ENCODE measurements around the gene KCNH6. TPM values are rescaled to one million over a fixed set of nuclear protein-coding genes. Genes with fewer than 3 reads are reported as not detected.

KCNH6 gene
- total RNA-seq, 1 experiment from 2014 or later: not detected

DNA sequence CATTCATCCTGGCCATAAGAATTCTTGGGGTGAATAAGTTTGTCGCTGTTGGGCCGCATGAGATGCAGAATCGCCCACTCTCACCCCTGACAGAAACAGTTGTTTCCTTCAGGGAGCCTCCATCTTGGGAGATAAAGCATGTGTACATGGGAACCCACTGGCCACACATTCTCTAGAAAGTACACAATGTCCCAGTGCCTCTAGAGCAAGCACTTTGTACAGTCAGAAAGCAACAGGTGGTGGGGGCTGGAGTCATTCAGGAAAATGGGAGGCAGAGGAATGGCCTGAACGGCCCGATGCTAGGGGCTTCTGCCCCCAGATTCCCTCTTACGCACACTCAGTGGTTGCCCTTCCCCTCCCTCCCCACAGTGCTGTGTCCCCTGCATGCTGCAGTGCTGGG is 30.2 kb upstream of the KCNH6 start:
- POLR2A ChIA-PET: no interaction called here
- Histone ChIP-seq H3K4me3 (ENCODE audit: low read depth, low read length) (no peak overlapping the region), H3K36me3 (ENCODE audit: control insufficient read depth, insufficient read depth, low read length) (no peaks in the 10 kb centered on the region), H3K4me1 (0 out of 2 replicates have a peak, but pooled peaks cover 7% of the 10 kb centered on the region), H3K27me3 (replicated peaks; ENCODE audit: control insufficient read depth, insufficient read depth, low read length) (no peaks in the 10 kb centered on the region; the same call in 1 of the 2 replicates), H3K9me3 (no peaks in the 10 kb centered on the region)
- Mint-ChIP-seq H3K27me3 (ENCODE audit: insufficient read depth, unreplicated experiment) (peaks cover 3% of the 10 kb centered on the region), H3K9me3 (ENCODE audit: unreplicated experiment) (no peaks in the 10 kb centered on the region), H3K4me3 (ENCODE audit: unreplicated experiment) (no peak overlapping the region), H3K4me1 (ENCODE audit: low read depth, unreplicated experiment) (no peaks in the 10 kb centered on the region), H3K27ac (ENCODE audit: unreplicated experiment) (no peak overlapping the region), H3K36me3 (ENCODE audit: insufficient read depth, unreplicated experiment) (no peaks in the 10 kb centered on the region)
- TF ChIP-seq CTCF (IDR thresholded peaks at IDR 0.05; ENCODE audit: insufficient read depth in 1 of 2, low read depth in 1 of 2, low read length in 1 of 2, severe bottlenecking in 1 of 2, unreplicated experiment in 1 of 2): no peak
- BruUV-seq (replicated peaks): no TSS peak
- no peak for DNase-seq
- CTCF ChIA-PET: no interaction called here
- intact Hi-C loops (cut with micrococcal nuclease; ENCODE audit: unreplicated experiment): no loop called here

GRCh38 chr17:63493411-63493810 is 29.7 kb upstream of the KCNH6 start:
- Mint-ChIP-seq H3K4me1 (ENCODE audit: low read depth, unreplicated experiment) (no peaks in the 10 kb centered on the region), H3K36me3 (ENCODE audit: insufficient read depth, unreplicated experiment) (no peaks in the 10 kb centered on the region), H3K4me3 (ENCODE audit: unreplicated experiment) (no peak overlapping the region), H3K27me3 (ENCODE audit: insufficient read depth, unreplicated experiment) (peaks cover 3% of the 10 kb centered on the region), H3K9me3 (ENCODE audit: unreplicated experiment) (no peaks in the 10 kb centered on the region), H3K27ac (ENCODE audit: unreplicated experiment) (no peak overlapping the region)
- POLR2A ChIA-PET: no interaction called here
- Histone ChIP-seq H3K4me1 (0 out of 2 replicates have a peak, but pooled peaks cover 7% of the 10 kb centered on the region), H3K27me3 (replicated peaks; ENCODE audit: control insufficient read depth, insufficient read depth, low read length) (no peaks in the 10 kb centered on the region; the same call in 1 of the 2 replicates), H3K4me3 (ENCODE audit: low read depth, low read length) (no peak overlapping the region), H3K9me3 (no peaks in the 10 kb centered on the region), H3K36me3 (ENCODE audit: control insufficient read depth, insufficient read depth, low read length) (no peaks in the 10 kb centered on the region)
- intact Hi-C loops (cut with micrococcal nuclease; ENCODE audit: unreplicated experiment): no loop called here
- no peak for DNase-seq
- CTCF ChIA-PET: no interaction called here
- no TSS peak for BruUV-seq (replicated peaks)
- TF ChIP-seq CTCF (IDR thresholded peaks at IDR 0.05; ENCODE audit: insufficient read depth in 1 of 2, low read depth in 1 of 2, low read length in 1 of 2, severe bottlenecking in 1 of 2, unreplicated experiment in 1 of 2): no peak

DNA sequence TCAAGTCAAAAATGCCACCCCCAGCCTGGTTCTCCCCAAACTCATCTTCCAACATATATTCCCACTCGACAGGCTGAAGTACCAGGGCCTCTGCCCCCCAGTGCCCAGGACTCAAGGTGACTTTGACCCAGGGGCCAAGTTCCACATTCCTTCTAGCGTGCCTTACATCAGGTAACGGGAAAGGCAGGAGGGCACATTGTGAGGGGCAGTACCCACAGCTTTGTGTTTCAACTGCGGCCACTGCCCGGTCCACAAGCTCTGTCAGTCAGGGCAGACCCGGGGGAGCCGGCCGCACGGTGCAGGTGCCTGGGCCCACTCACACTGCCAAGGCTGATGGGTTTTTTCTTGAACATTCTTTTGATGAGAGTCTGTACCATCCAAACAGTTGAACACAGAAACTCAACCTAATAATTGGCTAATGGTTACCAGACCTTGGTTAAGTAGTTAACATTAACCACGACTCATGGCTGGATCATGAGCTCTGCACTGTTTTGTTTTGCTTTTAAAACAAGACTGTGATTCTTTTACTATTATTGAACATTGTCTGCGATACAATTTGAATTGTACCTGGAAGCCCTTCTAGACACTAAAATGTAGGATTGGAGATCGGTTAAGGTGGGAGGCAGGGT is 28.7 kb upstream of the KCNH6 start:
- H3K4me3 ChIP-seq (ENCODE audit: low read depth, low read length): no peak overlapping the region
- H3K9me3 ChIP-seq: no peaks in the 10 kb centered on the region
- H3K27me3 ChIP-seq (replicated peaks; ENCODE audit: control insufficient read depth, insufficient read depth, low read length): no peaks in the 10 kb centered on the region; the same call in 1 of the 2 replicates
- no peaks in the 10 kb centered on the region for H3K36me3 ChIP-seq (ENCODE audit: control insufficient read depth, insufficient read depth, low read length)
- ChIA-PET CTCF (no interaction called here), POLR2A (no interaction called here)
- Mint-ChIP-seq H3K27me3 (ENCODE audit: insufficient read depth, unreplicated experiment) (peaks cover 3% of the 10 kb centered on the region), H3K4me3 (ENCODE audit: unreplicated experiment) (no peak overlapping the region), H3K27ac (ENCODE audit: unreplicated experiment) (no peak overlapping the region), H3K4me1 (ENCODE audit: low read depth, unreplicated experiment) (no peaks in the 10 kb centered on the region), H3K9me3 (ENCODE audit: unreplicated experiment) (no peaks in the 10 kb centered on the region), H3K36me3 (ENCODE audit: insufficient read depth, unreplicated experiment) (no peaks in the 10 kb centered on the region)
- no peak for TF ChIP-seq CTCF (IDR thresholded peaks at IDR 0.05; ENCODE audit: insufficient read depth in 1 of 2, low read depth in 1 of 2, low read length in 1 of 2, severe bottlenecking in 1 of 2, unreplicated experiment in 1 of 2)
- 0 out of 2 replicates have a peak, but pooled peaks cover 7% of the 10 kb centered on the region for H3K4me1 ChIP-seq
- no peak for DNase-seq
- intact Hi-C loops (cut with micrococcal nuclease; ENCODE audit: unreplicated experiment): no loop called here
- BruUV-seq (replicated peaks): no TSS peak

Measured in Caco-2 (cell line).